ENCODE measurements around the gene IPCEF1. TPM values are rescaled to one million over a fixed set of nuclear protein-coding genes. Genes with fewer than 3 reads are reported as not detected.

The IPCEF1 gene
- total RNA-seq, 1 experiment from 2014 or later = 0.57 TPM

GRCh38 chr6:154367336-154367735 lies 10.7 kb upstream of the IPCEF1 start:
- intact Hi-C loops (cut with micrococcal nuclease; ENCODE audit: unreplicated experiment) = no loop called here
- no peak overlapping the region for H2AFZ ChIP-seq
- BruUV-seq (replicated peaks) = no TSS peak
- peaks cover 12% of the 10 kb centered on the region for H3K4me1 ChIP-seq (replicated peaks; ENCODE audit: insufficient read depth)
- H3K4me3 ChIP-seq = no peak overlapping the region
- H3K9me3 ChIP-seq (ENCODE audit: insufficient read depth, low read depth) = no peaks in the 10 kb centered on the region
- no peak overlapping the region for H3K27ac ChIP-seq
- H3K36me3 ChIP-seq (ENCODE audit: low read depth) = no peaks in the 10 kb centered on the region
- ChIA-PET CTCF (no interaction called here), POLR2A (ENCODE audit: unreplicated experiment) (no interaction called here)
- H3K79me2 ChIP-seq (ENCODE audit: low read depth) = no peaks in the 10 kb centered on the region
- H4K20me1 ChIP-seq (ENCODE audit: insufficient read depth) = no peaks in the 10 kb centered on the region
- DNase-seq = no peak
- TF ChIP-seq CTCF (conservative IDR thresholded peaks at IDR 0.05) (no peak), EZH2 (IDR thresholded peaks at IDR 0.05; ENCODE audit: low read depth) (no peak)
- H3K9me2 ChIP-seq (ENCODE audit: insufficient read depth) = no peaks in the 10 kb centered on the region
- H3K27me3 ChIP-seq (ENCODE audit: insufficient read depth, low read depth) = no peaks in the 10 kb centered on the region
- H3F3A ChIP-seq (ENCODE audit: insufficient read depth, low read depth) = peaks cover 9% of the 10 kb centered on the region; the same call in 1 of the 2 replicates
- no peak overlapping the region for H3K4me2 ChIP-seq

- peaks cover 10% of the 10 kb centered on the region for H3K4me1 ChIP-seq (replicated peaks; ENCODE audit: insufficient read depth)
- CTCF ChIA-PET = no interaction called here
- no peak for DNase-seq
- H3K36me3 ChIP-seq (ENCODE audit: low read depth) = no peaks in the 10 kb centered on the region
- H3K79me2 ChIP-seq (ENCODE audit: low read depth) = no peaks in the 10 kb centered on the region
- H3K4me2 ChIP-seq = no peak overlapping the region
- H3K4me3 ChIP-seq = no peak overlapping the region
- H3K27me3 ChIP-seq (ENCODE audit: insufficient read depth, low read depth) = no peaks in the 10 kb centered on the region
- H3F3A ChIP-seq (ENCODE audit: insufficient read depth, low read depth) = peaks cover 9% of the 10 kb centered on the region; the same call in 1 of the 2 replicates
- H3K9me2 ChIP-seq (ENCODE audit: insufficient read depth) = no peaks in the 10 kb centered on the region
- no peaks in the 10 kb centered on the region for H3K9me3 ChIP-seq (ENCODE audit: insufficient read depth, low read depth)
- H2AFZ ChIP-seq = no peak overlapping the region
- POLR2A ChIA-PET (ENCODE audit: unreplicated experiment) = no interaction called here
- H3K27ac ChIP-seq = no peak overlapping the region
- intact Hi-C loops (cut with micrococcal nuclease; ENCODE audit: unreplicated experiment) = no loop called here
- H4K20me1 ChIP-seq (ENCODE audit: insufficient read depth) = no peaks in the 10 kb centered on the region
- no TSS peak for BruUV-seq (replicated peaks)
- TF ChIP-seq CTCF (conservative IDR thresholded peaks at IDR 0.05) (no peak), EZH2 (IDR thresholded peaks at IDR 0.05; ENCODE audit: low read depth) (no peak)
Measured at GRCh38 chr6:154363821-154364220, 7.2 kb upstream of the IPCEF1 start.

DNA sequence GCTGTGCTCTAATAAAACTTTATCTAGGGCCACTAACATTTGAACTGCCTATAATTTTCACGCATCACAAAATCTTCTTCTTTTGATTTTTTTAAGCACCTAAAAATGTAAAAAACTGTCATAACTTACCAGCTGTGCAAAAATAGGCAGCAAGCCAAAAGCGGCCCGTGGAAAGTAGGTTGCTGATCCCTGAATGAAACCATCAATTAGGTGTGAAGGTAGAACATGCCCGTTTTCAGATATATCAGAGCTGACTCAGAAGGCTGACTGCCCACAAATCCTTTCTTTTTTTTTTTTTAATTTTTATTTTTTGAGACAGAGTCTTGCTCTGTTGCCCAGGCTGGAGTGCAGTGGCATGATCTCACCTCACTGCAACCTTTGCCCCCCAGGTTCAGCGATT lies 4.9 kb upstream of the IPCEF1 start:
- intact Hi-C loops (cut with micrococcal nuclease; ENCODE audit: unreplicated experiment) = no loop called here
- BruUV-seq (replicated peaks) = no TSS peak
- no peak for DNase-seq

More for the DNA sequence above, 4.9 kb upstream of the IPCEF1 start:
- H3K4me2 ChIP-seq = no peak overlapping the region
- H3K4me1 ChIP-seq (replicated peaks; ENCODE audit: insufficient read depth) = no peaks in the 10 kb centered on the region
- no peak overlapping the region for H3K4me3 ChIP-seq
- H4K20me1 ChIP-seq (ENCODE audit: insufficient read depth) = no peaks in the 10 kb centered on the region
- no peak overlapping the region for H2AFZ ChIP-seq
- no peaks in the 10 kb centered on the region for H3K27me3 ChIP-seq (ENCODE audit: insufficient read depth, low read depth)
- no peaks in the 10 kb centered on the region for H3F3A ChIP-seq (ENCODE audit: insufficient read depth, low read depth)
- TF ChIP-seq CTCF (conservative IDR thresholded peaks at IDR 0.05) (no peak), EZH2 (IDR thresholded peaks at IDR 0.05; ENCODE audit: low read depth) (no peak)
- CTCF ChIA-PET = no interaction called here
- no peak overlapping the region for H3K27ac ChIP-seq
- no peaks in the 10 kb centered on the region for H3K36me3 ChIP-seq (ENCODE audit: low read depth)
- no peaks in the 10 kb centered on the region for H3K9me2 ChIP-seq (ENCODE audit: insufficient read depth)
- H3K9me3 ChIP-seq (ENCODE audit: insufficient read depth, low read depth) = no peaks in the 10 kb centered on the region
- H3K79me2 ChIP-seq (ENCODE audit: low read depth) = no peaks in the 10 kb centered on the region
- POLR2A ChIA-PET (ENCODE audit: unreplicated experiment) = no interaction called here
